Ishikawa (cell line): Measurements from ENCODE around the gene PRICKLE4.

Source experiments
- CEBPB ChIP-seq: IDR thresholded peaks from 2 replicates; pipeline ENCODE4 v1.6.1; 2012
- CREB1 ChIP-seq: IDR thresholded peaks from 2 replicates; pipeline ENCODE4 v1.6.1; 2012; ENCODE audit warnings: low read depth
- EGR1 ChIP-seq: IDR thresholded peaks from 2 replicates; pipeline ENCODE4 v1.6.1; 2012
- EP300 ChIP-seq: IDR thresholded peaks from 2 replicates; pipeline ENCODE4 v1.6.1; 2012; ENCODE audit warnings: borderline replicate concordance
- FOXM1 ChIP-seq: IDR thresholded peaks from 2 replicates; pipeline ENCODE4 v1.6.1; 2012; ENCODE audit warnings: low read depth, borderline replicate concordance
- MAX ChIP-seq: IDR thresholded peaks from 2 replicates; pipeline ENCODE4 v1.6.1; 2012
- NFIC ChIP-seq: IDR thresholded peaks from 2 replicates; pipeline ENCODE4 v1.6.1; 2012
- RAD21 ChIP-seq: IDR thresholded peaks from 2 replicates; pipeline ENCODE4 v1.6.1; 2012; ENCODE audit warnings: low read depth
- REST ChIP-seq: IDR thresholded peaks from 2 replicates; pipeline ENCODE4 v1.6.1; 2012; ENCODE audit warnings: low read depth, mild to moderate bottlenecking
- TAF1 ChIP-seq: IDR thresholded peaks from 2 replicates; pipeline ENCODE4 v1.6.1; 2012; ENCODE audit warnings: low read depth, mild to moderate bottlenecking
- TCF12 ChIP-seq: IDR thresholded peaks from 2 replicates; pipeline ENCODE4 v1.6.1; 2012; ENCODE audit warnings: low read depth
- TEAD4 ChIP-seq: IDR thresholded peaks from 2 replicates; pipeline ENCODE4 v1.6.1; 2012
- YY1 ChIP-seq: IDR thresholded peaks from 2 replicates; pipeline ENCODE4 v1.6.1; 2012; ENCODE audit warnings: low read depth
- ZBTB7A ChIP-seq: IDR thresholded peaks from 2 replicates; pipeline ENCODE4 v1.6.1; 2012; ENCODE audit warnings: low read depth
- TF ChIP-seq, protein P1 (sequence below): IDR thresholded peaks from 2 replicates; pipeline ENCODE4 v1.6.1; 2012

PRICKLE4 gene

GRCh38 chr6:41778895-41779294, 1.7 kb upstream of the PRICKLE4 start:
- no peak for TF ChIP-seq NFIC
- no peak for TF ChIP-seq FOXM1
- no peak for TF ChIP-seq CEBPB
- no peak for TF ChIP-seq EP300
- no peak for TF ChIP-seq TAF1
- TF ChIP-seq, protein P1, sequence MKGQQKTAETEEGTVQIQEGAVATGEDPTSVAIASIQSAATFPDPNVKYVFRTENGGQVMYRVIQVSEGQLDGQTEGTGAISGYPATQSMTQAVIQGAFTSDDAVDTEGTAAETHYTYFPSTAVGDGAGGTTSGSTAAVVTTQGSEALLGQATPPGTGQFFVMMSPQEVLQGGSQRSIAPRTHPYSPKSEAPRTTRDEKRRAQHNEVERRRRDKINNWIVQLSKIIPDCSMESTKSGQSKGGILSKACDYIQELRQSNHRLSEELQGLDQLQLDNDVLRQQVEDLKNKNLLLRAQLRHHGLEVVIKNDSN: no peak
- TF ChIP-seq YY1: no peak
- TF ChIP-seq TEAD4: no peak
- no peak for TF ChIP-seq CREB1
- TF ChIP-seq EGR1: no peak
- TF ChIP-seq TCF12: no peak
- TF ChIP-seq REST: no peak
- TF ChIP-seq RAD21: no peak
- no peak for TF ChIP-seq ZBTB7A
- no peak for TF ChIP-seq MAX

- TF ChIP-seq ZBTB7A (no peak), CREB1 (no peak), REST (no peak), EP300 (no peak), RAD21 (no peak), MAX (no peak), NFIC (no peak), CEBPB (no peak)
- TF ChIP-seq, protein P1: no peak
Measured at GRCh38 chr6:41779336-41779735, 1.2 kb upstream of the PRICKLE4 start.

GRCh38 chr6:41779788-41780550, 613 bp upstream of the PRICKLE4 start, which contains the start of gene FRS3:
Gene FRS3 (minus strand): TSS chr6:41779900. CDS start chr6:41776987, 2,913 bp downstream.
- TF ChIP-seq CEBPB (no peak), RAD21 (peak; percentile 95), FOXM1 (no peak), ZBTB7A (peak; percentile 79), EP300 (no peak), REST (no peak), MAX (peak; percentile 48; the same call in 1 of the 2 replicates), CREB1 (peak; percentile 37; the same call in 1 of the 2 replicates), TEAD4 (0 out of 2 replicates have a peak, but pooled peaks have one; percentile 29), YY1 (peak; percentile 56; the same call in 1 of the 2 replicates), EGR1 (peak; percentile 83), TAF1 (0 out of 2 replicates have a peak, but pooled peaks have one; percentile 9), TCF12 (peak; percentile 65; the same call in 1 of the 2 replicates)

DNA sequence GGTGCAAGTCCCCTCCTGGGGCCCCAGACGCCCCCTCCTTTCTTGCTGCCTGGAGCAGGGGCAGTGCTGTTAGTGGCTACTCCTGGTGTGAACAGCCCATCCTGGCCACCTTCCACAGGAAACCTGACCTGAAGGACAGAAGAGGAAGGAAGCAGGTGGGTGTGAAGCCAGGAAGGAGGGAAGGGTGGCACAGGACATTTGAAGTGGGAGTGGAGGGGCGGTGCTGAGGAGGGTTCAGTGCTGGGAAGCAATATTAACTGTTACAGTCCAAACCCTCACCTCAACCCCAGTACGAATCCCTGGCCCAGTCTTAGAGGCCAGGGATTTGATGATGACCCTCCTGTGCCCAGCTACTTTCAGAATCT, 766 bp downstream of the PRICKLE4 start:
- TF ChIP-seq REST: no peak
- TF ChIP-seq MAX: peak; percentile 53
